ENCODE measurements around the gene KCNIP1.
"Not testable (repeated sequence)": the region's sequence is repeated elsewhere in the genome, so short reads cannot be mapped to it uniquely, and the experiment has no call there.

Gene KCNIP1

GRCh38 chr5:170732685-170733084 lies 228.9 kb downstream of the KCNIP1 start:
- no peak for DNase-seq

DNA sequence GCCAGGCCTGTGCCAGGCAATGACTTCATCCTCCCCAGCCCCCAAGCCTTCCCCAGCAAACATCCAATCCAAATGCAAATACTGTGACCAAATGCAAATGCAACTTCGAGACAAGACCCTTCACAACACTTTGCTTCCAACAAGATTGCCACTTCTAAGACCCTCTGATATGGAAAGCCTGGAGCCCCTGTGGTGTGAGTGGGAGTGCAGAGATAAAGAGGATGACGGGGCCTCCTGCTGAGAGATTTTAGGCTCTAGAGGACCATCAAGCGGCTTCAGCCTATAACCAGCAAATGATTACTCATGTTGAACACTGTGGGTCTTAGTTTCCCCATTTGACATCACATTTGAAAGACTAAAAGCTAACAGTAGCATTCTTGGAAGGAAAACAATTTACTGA lies 233.1 kb downstream of the KCNIP1 start:
- no peak for DNase-seq

GRCh38 chr5:170737591-170737990 lies 233.8 kb downstream of the KCNIP1 start:
- DNase-seq, result no peak

DNA sequence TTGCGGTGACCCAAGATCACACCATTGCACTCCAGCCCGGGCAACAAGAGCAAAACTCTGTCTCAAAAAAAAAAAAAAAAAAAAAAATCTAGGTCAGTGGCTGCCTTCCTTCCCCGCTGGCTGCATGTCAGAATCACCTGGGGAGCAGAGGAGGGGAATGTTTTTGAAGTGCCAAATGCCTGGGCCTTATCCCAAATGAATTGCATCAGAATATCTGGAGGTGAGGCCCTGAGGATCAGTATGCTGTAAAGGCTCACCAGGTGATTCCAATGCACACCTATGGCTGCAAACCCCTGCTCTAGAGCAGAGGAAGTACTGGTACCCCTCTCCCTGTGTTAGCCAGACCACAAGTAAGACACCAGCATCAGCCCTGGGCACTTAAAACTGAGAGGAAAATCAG lies 235.0 kb downstream of the KCNIP1 start:
- DNase-seq, result no peak

GRCh38 chr5:170739446-170739845 lies 235.6 kb downstream of the KCNIP1 start:
- no peak for DNase-seq

DNA sequence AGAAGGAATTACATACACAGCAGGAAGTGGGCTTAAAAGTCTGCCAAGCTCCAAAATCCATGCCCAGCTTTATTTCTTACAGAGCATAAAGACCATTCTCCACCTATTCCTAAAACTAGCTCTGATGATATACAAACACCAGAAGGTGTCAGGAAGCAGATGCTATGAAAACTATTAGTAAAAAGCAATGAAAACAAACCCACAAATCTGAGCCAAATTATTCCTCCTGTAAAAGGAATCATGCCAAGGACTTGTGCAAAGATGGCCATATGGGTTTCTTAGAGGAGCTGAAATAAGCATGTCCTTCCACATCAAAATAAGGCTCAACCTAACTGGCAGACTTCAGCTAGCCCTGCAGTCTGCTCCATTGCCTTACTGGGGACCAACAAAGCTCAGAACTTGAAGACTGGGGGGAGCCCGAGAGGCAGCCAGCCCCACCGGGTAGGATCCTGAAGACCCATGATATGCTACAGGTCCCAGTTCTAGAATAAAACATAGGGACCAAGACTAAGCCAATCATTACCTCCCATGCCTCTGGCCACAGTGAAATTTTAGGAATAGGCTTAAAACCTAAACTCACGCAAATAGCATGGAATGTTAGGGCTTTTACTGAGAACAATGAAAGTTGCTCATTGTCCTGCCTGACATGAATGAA lies 236.9 kb downstream of the KCNIP1 start:
- no peak for DNase-seq

GRCh38 chr5:170741801-170742200 lies 238.0 kb downstream of the KCNIP1 start:
- DNase-seq, result no peak

DNA sequence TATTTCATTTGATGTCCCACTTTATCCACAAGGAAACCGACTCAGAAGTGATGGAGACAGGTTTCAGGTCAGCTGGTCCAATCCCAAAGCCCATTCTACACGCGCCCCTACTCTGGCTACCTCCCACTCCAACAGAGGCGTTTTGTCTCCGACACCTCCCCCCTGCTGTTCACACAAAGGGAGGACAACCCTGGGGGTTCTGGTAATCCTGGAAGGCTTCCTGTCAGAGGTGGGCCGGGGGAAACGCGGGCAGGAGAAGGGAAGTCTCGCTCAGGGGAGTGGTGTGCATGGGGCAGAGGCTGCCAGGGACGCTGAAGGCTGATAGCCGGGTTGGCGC lies 240.0 kb downstream of the KCNIP1 start:
- no peak for DNase-seq

- DNase-seq, result no peak
These were observed 241.8 kb downstream of the KCNIP1 start for GRCh38 chr5:170745481-170746071.

- DNase-seq, result no peak
These were observed 242.5 kb downstream of the KCNIP1 start for GRCh38 chr5:170746075-170746960.

GRCh38 chr5:170746961-170747340 lies 243.1 kb downstream of the KCNIP1 start:
- no peak for DNase-seq

- no peak for DNase-seq
These were observed 243.5 kb downstream of the KCNIP1 start for GRCh38 chr5:170747357-170747756.

DNA sequence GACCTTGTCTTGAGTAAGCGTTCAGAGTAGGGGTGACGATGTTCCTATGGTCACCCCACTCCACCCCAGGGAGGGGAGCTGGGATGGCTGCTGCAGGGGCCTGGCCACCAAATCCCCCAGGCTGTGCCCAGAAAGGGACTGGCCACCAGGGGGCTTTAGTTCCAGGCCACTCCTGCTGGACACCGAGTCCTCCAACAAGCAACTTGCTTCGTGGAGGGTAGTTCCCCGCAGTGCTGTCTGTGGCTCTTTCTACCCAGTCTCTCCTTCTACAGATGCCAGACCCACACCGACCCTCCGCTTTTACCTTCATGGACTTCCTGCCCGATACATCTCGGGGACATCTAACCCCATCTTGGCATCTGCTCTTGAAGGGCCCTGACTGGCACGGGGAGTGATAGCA lies 244.0 kb downstream of the KCNIP1 start:
- DNase-seq, result no peak

DNA sequence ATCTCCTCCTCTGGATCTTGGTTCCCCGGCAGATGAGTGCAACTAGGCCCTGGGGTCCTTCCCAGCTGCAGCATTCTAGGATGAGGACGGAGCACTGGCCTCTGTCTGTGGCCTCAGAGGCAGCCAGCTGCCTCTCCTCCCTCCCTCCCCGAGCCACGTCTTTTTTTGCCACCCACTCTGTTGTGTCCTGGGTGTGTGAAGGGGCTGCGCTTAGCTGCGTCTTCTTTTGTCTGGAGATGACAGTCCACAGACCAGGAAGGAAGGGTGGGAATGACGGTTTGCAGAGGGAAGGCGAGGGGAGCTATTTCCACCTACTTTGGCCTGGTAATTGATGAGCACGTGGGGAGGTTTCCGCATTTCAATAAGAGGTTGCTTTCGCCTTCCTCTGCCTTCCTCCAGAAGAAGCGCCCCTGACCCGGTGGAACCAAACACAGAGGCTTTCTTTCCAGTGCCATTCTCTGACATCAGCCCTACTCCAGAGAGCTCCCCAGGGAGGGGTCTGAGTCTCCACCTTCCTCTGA lies 245.2 kb downstream of the KCNIP1 start:
- DNase-seq, result no peak

DNA sequence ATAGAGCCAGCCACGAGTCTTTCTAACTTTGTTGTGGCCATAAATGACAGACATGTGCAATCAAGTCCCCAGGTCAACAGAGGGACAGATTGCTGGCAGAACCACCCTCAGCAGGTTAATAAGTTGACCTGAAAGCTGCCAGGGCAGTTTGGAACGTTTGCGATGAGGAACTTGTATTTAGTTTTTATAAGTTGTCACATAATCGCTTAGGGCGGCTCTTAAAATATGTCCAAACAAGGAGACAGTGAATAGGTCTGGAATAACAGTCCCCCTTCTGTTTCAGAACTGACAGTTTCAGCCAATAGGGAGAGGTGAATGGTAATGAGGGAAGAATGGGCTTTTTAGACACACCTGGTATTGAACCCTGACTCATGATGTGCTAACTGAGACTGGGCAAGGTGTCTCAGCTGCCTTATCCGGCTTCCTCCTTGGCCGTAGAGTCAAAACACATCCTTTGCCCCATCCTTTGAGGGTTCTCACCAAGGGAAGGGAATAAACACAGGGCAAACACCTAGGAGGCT lies 246.2 kb downstream of the KCNIP1 start:
- no peak for DNase-seq

DNA sequence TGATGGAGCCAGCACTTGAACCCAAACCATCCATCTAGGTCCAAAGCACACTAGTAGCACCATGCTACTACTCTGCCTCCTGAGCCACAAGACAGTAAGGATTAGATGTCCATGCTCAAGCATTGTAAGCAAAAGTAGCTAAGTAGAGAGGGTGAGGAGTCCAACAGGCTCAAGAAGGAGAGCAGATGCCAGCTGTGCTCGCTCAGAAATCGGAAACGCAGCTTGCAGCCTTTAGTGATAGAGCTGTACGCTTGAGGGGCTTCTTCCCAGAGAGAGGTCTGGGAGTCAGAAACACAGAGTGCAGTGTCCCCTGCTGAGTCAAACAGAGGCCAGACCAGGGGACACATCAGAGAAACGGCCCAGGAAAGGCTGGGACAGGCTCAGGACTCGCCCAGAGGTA lies 247.0 kb downstream of the KCNIP1 start:
- no peak for DNase-seq

DNA sequence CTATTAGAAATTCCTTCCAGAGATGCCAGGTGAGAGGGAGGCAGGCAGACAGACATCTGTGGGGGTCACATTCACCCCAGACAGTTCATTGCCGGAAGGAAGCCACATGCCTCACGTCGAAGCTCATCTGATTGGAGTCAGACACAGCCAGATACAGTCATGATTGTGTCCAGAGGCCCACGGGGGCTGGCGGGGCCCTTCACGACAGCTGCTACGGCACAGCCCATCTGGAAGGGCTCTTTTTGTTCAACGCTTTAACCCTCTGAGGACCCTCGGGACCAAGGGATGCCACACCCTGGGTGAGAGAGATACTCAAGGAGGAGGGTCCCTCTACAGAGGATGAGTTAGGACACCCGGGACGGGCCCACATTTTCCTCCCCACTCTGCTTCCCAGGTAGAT lies 247.8 kb downstream of the KCNIP1 start:
- peak; percentile 14 for DNase-seq

- peak; percentile 84 for DNase-seq
These were observed 248.7 kb downstream of the KCNIP1 start for GRCh38 chr5:170752257-170753215.

- DNase-seq, result no peak
These were observed 249.5 kb downstream of the KCNIP1 start for GRCh38 chr5:170753311-170753710.

GRCh38 chr5:170754508-170754907 lies 250.7 kb downstream of the KCNIP1 start:
- DNase-seq, result not testable (repeated sequence)

GRCh38 chr5:170755679-170756456 lies 252.0 kb downstream of the KCNIP1 start:
- DNase-seq, result peak; percentile 14

DNA sequence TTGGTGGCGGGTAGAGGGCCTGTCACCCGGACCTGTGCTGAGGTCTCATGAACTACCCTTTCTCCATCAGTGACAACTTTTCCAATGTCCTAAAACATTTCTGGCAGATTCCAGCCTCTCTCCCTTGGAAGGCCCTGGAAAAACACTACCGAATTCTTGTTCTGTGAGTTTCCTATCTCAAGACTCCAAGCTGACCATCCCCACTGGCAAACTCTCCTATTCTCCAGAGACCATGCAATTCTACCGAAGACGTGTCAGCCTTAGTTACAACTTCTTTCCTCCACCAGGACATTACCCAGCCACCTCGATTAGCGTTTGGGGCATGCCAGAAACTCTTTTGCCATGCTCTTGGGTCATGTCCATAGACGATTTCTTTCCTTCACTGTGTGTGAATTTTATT lies 252.9 kb downstream of the KCNIP1 start:
- DNase-seq, result no peak

Measured in NCI-H1092 treated with DMSO at 0.1 percent for 48 hours (cell line).